Hepatocyte (in vitro differentiated cells): ENCODE data around the gene BICDL1. TPM values are rescaled to one million over a fixed set of nuclear protein-coding genes. Genes with fewer than 3 reads are reported as not detected.

ENCODE experiments used
- DNase-seq: peaks from one replicate; pipeline ENCODE4 v3.0.0-alpha.2; 2016; ENCODE audit warnings: low spot score
- H2AFZ ChIP-seq: fragments of 200-600 bp; sonication (generic); 2 replicates; pipeline ENCODE4 v1.6.0; 2016; ENCODE audit warnings: antibody characterized with exemption, mild to moderate bottlenecking
- H3K27ac ChIP-seq: fragments of 200-600 bp; sonication (generic); 2 replicates; pipeline ENCODE4 v1.5.1; 2016; ENCODE audit warnings: mild to moderate bottlenecking
- H3K27me3 ChIP-seq: fragments of 200-600 bp; sonication (generic); 2 replicates; pipeline ENCODE4 v1.6.1; 2016
- H3K36me3 ChIP-seq: fragments of 200-600 bp; sonication (generic); replicated peaks from 2 replicates; pipeline ENCODE4 v1.5.1; 2016; ENCODE audit warnings: low read depth; ENCODE audit not compliant: insufficient read depth
- H3K4me1 ChIP-seq: fragments of 200-600 bp; sonication (generic); 2 replicates; pipeline ENCODE4 v1.5.1; 2016; ENCODE audit warnings: mild to moderate bottlenecking, moderate library complexity; ENCODE audit not compliant: insufficient read depth
- H3K4me2 ChIP-seq: fragments of 200-600 bp; sonication (generic); 2 replicates; pipeline ENCODE4 v1.6.0; 2016
- H3K4me3 ChIP-seq: fragments of 200-600 bp; sonication (generic); 2 replicates; pipeline ENCODE4 v1.5.1; 2016; ENCODE audit warnings: mild to moderate bottlenecking
- H3K79me2 ChIP-seq: fragments of 200-600 bp; sonication (generic); 2 replicates; pipeline ENCODE4 v1.6.0; 2017; ENCODE audit warnings: mild to moderate bottlenecking
- H3K9me2 ChIP-seq: fragments of 200-600 bp; sonication (generic); replicated peaks from 2 replicates; pipeline ENCODE4 v1.6.0; 2017; ENCODE audit warnings: mild to moderate bottlenecking; ENCODE audit not compliant: insufficient read depth
- H3K9me3 ChIP-seq: fragments of 200-600 bp; sonication (generic); 2 replicates; pipeline ENCODE4 v1.5.1; 2016; ENCODE audit warnings: low read depth, mild to moderate bottlenecking
- H4K20me1 ChIP-seq: fragments of 200-600 bp; sonication (generic); 2 replicates; pipeline ENCODE4 v1.6.0; 2016; ENCODE audit warnings: mild to moderate bottlenecking; ENCODE audit not compliant: insufficient read depth, poor library complexity, severe bottlenecking
- EZH2 ChIP-seq: fragments of 200-600 bp; sonication (generic); IDR thresholded peaks from 2 replicates; pipeline ENCODE4 v1.6.1; 2016; ENCODE audit warnings: antibody characterized with exemption, mild to moderate bottlenecking, borderline replicate concordance
- EZH2phosphoT487 ChIP-seq: fragments of 200-600 bp; sonication (generic); IDR thresholded peaks from one replicate; pipeline ENCODE4 v1.6.1; 2018; ENCODE audit warnings: antibody characterized with exemption, mild to moderate bottlenecking, low read depth, moderate library complexity; ENCODE audit not compliant: unreplicated experiment, severe bottlenecking
- WGBS: methylation state at CpG from one replicate; pipeline ENCODE4 v1.1.6; 2016; ENCODE audit warnings: low lambda C conversion rate; ENCODE audit errors: missing lambda C conversion rate; 5-methylcytosine and 5-hydroxymethylcytosine counted together
- polyA plus RNA-seq: library from polyadenylated mRNA; unstranded; fragments of >200 nt; fragmentation: Nextera tagmentation; extraction: Ambion mirVana; gene quantifications from 2 replicates; pipeline ENCODE4 v1.2.1, GENCODE V29; 2016
- total RNA-seq: library from RNA; depleted of rRNA; stranded (reverse); fragments of >200 nt; gene quantifications from 2 replicates; pipeline ENCODE4 v1.2.3, GENCODE V29; 2014
- TF ChIP-seq, protein P1 (sequence below): fragments of 200-600 bp; sonication (generic); IDR thresholded peaks from 2 replicates; pipeline ENCODE4 v1.5.1; 2016; ENCODE audit warnings: antibody characterized with exemption, mild to moderate bottlenecking; ENCODE audit not compliant: poor library complexity

The BICDL1 gene
- total and polyA plus RNA-seq, 2 experiments from 2014 or later, result 10.6 to 21.9 TPM

DNA sequence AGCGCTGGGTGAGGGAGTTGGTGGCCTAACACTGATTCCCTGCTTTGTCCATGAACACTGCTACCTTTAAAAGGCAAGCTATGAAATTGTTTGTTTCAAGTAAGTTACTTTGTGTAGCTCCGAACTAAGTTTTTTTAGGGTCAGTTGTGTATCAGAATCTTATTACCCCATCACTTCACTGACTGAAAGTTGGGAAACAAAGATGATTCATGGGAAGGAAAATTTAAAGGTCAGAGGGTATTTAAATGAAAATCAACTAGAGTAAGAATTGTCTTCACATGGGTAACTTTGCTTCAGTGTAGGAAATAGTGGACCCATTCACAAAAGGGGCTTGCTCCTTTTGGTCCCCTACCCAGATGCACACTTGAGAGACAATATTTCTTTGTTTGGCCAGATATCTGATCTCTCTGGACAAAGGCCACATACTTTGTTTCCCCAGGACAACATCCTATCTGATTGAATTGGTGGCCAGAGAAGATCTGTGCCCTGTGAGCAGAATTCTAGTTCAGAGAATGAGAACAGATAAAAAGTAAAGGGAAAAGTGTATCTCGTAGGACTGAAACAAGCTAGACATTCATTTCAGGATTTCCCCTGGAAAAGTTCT, 74.0 kb downstream of the BICDL1 start:
- H3K79me2 ChIP-seq, result no peaks in the 10 kb centered on the region
- TF ChIP-seq, protein P1, sequence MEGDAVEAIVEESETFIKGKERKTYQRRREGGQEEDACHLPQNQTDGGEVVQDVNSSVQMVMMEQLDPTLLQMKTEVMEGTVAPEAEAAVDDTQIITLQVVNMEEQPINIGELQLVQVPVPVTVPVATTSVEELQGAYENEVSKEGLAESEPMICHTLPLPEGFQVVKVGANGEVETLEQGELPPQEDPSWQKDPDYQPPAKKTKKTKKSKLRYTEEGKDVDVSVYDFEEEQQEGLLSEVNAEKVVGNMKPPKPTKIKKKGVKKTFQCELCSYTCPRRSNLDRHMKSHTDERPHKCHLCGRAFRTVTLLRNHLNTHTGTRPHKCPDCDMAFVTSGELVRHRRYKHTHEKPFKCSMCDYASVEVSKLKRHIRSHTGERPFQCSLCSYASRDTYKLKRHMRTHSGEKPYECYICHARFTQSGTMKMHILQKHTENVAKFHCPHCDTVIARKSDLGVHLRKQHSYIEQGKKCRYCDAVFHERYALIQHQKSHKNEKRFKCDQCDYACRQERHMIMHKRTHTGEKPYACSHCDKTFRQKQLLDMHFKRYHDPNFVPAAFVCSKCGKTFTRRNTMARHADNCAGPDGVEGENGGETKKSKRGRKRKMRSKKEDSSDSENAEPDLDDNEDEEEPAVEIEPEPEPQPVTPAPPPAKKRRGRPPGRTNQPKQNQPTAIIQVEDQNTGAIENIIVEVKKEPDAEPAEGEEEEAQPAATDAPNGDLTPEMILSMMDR, result no peak
- TF ChIP-seq EZH2phosphoT487 (no peak), EZH2 (no peak)

DNA sequence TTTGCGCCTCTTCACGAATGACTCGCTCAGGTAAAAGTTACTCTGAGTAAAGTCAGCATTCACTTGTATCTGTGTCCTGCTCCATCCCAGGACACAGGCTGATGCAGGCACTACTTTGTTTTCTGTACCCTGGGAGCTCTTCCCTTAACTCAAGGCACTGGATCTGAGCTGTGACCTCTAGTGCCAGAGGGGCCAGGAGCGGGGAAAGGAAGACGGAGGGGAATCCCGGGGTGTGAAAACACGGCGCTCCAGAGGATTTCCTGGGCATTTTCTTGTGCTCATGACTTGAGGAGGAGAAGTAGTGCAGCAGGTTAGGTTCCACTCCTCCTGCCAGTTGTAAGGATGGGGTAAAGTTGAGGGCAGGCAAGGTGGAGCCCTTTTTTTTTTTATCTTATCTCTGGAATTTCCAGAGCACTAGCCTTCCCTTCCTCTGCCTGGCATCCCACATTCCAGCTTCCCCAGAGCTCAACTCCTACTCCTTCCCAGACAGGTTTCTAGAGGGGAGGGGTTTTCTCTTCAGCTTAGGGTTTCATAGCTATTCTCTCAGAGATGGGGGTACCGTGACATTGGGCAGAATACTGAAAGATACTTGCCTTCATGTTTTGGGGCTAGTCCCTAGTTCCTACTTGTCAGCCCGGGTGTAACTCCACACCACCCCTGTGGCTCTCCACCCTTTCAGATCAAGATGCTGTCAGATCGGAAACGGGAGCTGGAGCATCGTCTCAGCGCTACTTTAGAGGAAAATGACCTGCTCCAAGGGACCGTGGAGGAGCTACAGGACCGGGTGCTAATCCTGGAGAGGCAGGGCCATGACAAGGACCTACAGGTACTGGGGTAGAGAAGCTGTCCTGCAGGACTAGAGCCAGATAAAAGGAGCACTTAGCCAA, 75.3 kb downstream of the BICDL1 start:
- H4K20me1 ChIP-seq, result no peaks in the 10 kb centered on the region
- no peaks in the 10 kb centered on the region for H3K36me3 ChIP-seq
- H3K4me2 ChIP-seq, result peak overlapping the region; percentile 23
- H3K27me3 ChIP-seq, result no peaks in the 10 kb centered on the region
- no peak overlapping the region for H3K27ac ChIP-seq
- no peaks in the 10 kb centered on the region for H3K9me3 ChIP-seq
- H2AFZ ChIP-seq, result no peak overlapping the region
- H3K4me1 ChIP-seq, result no peaks in the 10 kb centered on the region
- H3K79me2 ChIP-seq, result no peaks in the 10 kb centered on the region
- WGBS, result 63% methylated on average over 16 of the region's 16 CpGs
- H3K4me3 ChIP-seq, result no peak overlapping the region
- TF ChIP-seq EZH2phosphoT487, result no peak
- TF ChIP-seq EZH2, result no peak
- TF ChIP-seq, protein P1, result no peak
- DNase-seq, result peak; percentile 30
- H3K9me2 ChIP-seq, result no peaks in the 10 kb centered on the region

More for the DNA sequence above, 74.0 kb downstream of the BICDL1 start:
- Histone ChIP-seq H3K9me2 (no peaks in the 10 kb centered on the region), H3K36me3 (no peaks in the 10 kb centered on the region), H3K4me2 (no peak overlapping the region), H3K27me3 (no peaks in the 10 kb centered on the region), H4K20me1 (no peaks in the 10 kb centered on the region), H3K4me3 (no peak overlapping the region), H3K4me1 (no peaks in the 10 kb centered on the region), H2AFZ (no peak overlapping the region), H3K27ac (no peak overlapping the region), H3K9me3 (no peaks in the 10 kb centered on the region)
- DNase-seq, result no peak
- WGBS, result 86% methylated on average over 3 of the region's 3 CpGs

DNA sequence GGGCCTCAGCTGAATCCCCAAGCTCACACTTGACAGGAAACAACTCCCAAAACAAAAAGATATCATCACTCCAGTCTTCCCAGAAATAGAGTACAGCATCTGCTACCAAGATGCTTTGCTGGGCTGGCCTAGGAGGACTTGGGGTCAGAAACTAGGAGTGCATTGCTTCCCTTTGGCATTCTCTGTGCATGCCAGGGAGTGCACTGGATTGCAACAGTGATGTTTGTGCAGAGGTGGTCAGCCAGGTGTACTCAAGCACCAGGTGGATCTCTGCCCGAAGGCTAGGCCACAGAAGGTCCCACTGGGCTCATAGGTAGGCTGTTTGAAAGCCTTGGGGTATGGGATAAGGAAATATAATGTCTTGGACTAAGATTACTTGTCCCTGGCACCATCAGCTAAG, 76.4 kb downstream of the BICDL1 start:
- no peaks in the 10 kb centered on the region for H3K4me1 ChIP-seq
- no peaks in the 10 kb centered on the region for H3K9me2 ChIP-seq
- no peaks in the 10 kb centered on the region for H3K27me3 ChIP-seq
- H3K27ac ChIP-seq, result peak overlapping the region; percentile 9
- 100% methylated on average over 1 of the region's 1 CpG for WGBS
- no peaks in the 10 kb centered on the region for H3K36me3 ChIP-seq
- H4K20me1 ChIP-seq, result no peaks in the 10 kb centered on the region
- no peaks in the 10 kb centered on the region for H3K79me2 ChIP-seq
- H2AFZ ChIP-seq, result no peak overlapping the region
- H3K9me3 ChIP-seq, result no peaks in the 10 kb centered on the region
- H3K4me3 ChIP-seq, result no peak overlapping the region
- TF ChIP-seq, protein P1, result no peak
- TF ChIP-seq EZH2phosphoT487, result no peak
- no peak for TF ChIP-seq EZH2
- H3K4me2 ChIP-seq, result peak overlapping the region; percentile 25
- DNase-seq, result no peak
